A549 treated with AZD2906 at 1 μM for 4 hours (cell line): ENCODE data around the gene RAD54L2. TPM values are rescaled to one million over a fixed set of nuclear protein-coding genes. Genes with fewer than 3 reads are reported as not detected.

ENCODE experiments used
- total RNA-seq: library from RNA; stranded (reverse); fragments of 200-300 nt; extraction: Qiagen RNA extraction; gene quantifications from 5 replicates; pipeline ENCODE4 v1.2.3, GENCODE V29; 2022

Gene RAD54L2, protein sequence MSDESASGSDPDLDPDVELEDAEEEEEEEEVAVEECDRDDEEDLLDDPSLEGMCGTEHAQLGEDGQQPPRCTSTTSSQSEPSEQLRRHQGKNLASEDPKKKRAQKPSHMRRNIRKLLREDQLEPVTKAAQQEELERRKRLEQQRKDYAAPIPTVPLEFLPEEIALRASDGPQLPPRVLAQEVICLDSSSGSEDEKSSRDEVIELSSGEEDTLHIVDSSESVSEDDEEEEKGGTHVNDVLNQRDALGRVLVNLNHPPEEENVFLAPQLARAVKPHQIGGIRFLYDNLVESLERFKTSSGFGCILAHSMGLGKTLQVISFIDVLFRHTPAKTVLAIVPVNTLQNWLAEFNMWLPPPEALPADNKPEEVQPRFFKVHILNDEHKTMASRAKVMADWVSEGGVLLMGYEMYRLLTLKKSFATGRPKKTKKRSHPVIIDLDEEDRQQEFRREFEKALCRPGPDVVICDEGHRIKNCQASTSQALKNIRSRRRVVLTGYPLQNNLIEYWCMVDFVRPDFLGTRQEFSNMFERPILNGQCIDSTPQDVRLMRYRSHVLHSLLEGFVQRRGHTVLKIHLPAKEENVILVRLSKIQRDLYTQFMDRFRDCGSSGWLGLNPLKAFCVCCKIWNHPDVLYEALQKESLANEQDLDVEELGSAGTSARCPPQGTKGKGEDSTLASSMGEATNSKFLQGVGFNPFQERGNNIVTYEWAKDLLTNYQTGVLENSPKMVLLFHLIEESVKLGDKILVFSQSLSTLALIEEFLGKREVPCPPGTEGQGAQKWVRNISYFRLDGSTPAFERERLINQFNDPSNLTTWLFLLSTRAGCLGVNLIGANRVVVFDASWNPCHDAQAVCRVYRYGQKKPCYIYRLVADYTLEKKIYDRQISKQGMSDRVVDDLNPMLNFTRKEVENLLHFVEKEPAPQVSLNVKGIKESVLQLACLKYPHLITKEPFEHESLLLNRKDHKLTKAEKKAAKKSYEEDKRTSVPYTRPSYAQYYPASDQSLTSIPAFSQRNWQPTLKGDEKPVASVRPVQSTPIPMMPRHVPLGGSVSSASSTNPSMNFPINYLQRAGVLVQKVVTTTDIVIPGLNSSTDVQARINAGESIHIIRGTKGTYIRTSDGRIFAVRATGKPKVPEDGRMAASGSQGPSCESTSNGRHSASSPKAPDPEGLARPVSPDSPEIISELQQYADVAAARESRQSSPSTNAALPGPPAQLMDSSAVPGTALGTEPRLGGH (N-terminal part only)
- 3.2 to 5.0 TPM (median 3.6 TPM) in 5 replicates for total RNA-seq

DNA sequence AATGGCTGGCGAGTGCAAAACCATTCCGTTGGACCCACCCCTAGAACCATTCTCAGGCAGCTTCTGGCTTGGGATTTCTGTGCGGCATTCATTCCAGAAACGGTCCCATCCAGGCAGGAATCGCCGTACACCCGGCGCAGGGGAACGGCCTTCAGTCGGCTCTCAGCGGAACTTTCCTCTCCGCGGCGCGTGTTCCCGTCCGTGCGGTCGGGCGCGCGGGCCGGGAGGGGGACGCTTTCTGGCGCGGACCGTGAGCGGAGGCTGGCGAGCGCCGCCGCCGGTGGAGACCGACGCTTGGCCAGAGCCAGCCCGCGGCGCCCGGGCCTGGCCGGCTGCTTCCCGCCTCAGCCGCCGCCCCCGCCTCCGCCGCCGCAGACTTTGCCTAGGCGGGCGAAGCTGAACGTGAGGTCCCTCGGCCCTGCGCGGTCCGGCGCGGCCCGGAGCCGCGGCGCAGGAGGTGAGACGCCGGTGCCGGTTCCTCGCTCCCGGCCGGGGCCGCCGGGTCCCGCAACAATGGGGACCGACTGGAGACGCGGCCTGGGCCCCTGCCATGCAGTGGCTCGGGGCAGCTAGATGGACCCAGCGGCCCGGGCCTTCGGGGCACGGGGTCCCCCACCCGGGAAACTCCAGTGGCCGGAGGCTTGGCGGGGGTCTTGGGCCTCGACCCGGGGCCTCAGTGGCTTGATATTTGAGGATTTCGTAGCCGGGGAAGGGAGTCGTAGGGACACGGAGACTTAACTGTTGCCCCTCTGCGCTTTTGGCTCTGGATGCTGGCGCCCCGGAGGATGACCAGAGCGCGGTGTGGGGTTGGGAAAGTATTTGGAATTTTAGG, at the start of gene RAD54L2:
TSS of gene RAD54L2 (plus strand) at position 261 of the 832 bp plus-strand sequence. CDS start 51,702 bp downstream, outside the sequence.

Other genes with a start within 250 kb of the RAD54L2 start
- 88.1 to 114 TPM (median 107 TPM) in 5 replicates for gene MANF, start 153.4 kb upstream of the RAD54L2 start, total RNA-seq
- gene RBM15B, start 147.4 kb upstream of the RAD54L2 start, total RNA-seq: 18.1 to 20.5 TPM (median 19.1 TPM) in 5 replicates
- 10.8 to 13.1 TPM (median 11.2 TPM) in 5 replicates for gene DCAF1, start 38.7 kb upstream of the RAD54L2 start, total RNA-seq
- gene TEX264, start 132.5 kb downstream of the RAD54L2 start, total RNA-seq: 61.5 to 73.9 TPM (median 69.7 TPM) in 5 replicates
- 0.03 to 0.05 TPM (median 0.04 TPM) in 4 of 5 replicates, not detected in the other for gene GRM2, start 168.3 kb downstream of the RAD54L2 start, total RNA-seq
- not detected in 5 replicates for gene IQCF6, start 240.5 kb downstream of the RAD54L2 start, total RNA-seq